RWPE1 (cell line): ENCODE data around the gene DACH1.

Source experiments
- CTCF ChIA-PET: fragments of 350-600 bp; sonication (Branson Sonifier 250); formaldehyde crosslinking; extraction: SDS; loops from one replicate; lab custom pipeline; 2021; lab: Yijun Ruan, JAX
- POLR2A ChIA-PET: fragments of 400-600 bp; formaldehyde crosslinking; extraction: SDS; loops from one replicate; lab custom pipeline; 2020; ENCODE audit warnings: antibody characterized with exemption; ENCODE audit not compliant: low non-redundant PET; lab: Yijun Ruan, JAX
- DNase-seq: peaks from one replicate; pipeline ENCODE4 v3.0.0; 2012; ENCODE audit warnings: low spot score
- H3K27ac ChIP-seq: fragments of 450-650 bp; 2 replicates; pipeline ENCODE4 v1.5.1; 2017
- CTCF ChIP-seq: fragments of 450-650 bp; conservative IDR thresholded peaks from 2 replicates; pipeline ENCODE4 v1.5.1; 2017; ENCODE audit warnings: low read depth, mild to moderate bottlenecking

The DACH1 gene

GRCh38 chr13:71395053-71395452 is 472.0 kb downstream of the DACH1 start:
- no peak for DNase-seq
- POLR2A ChIA-PET, result no interaction called here
- CTCF ChIA-PET, result no interaction called here
- no peak overlapping the region for H3K27ac ChIP-seq
- no peak for TF ChIP-seq CTCF

- no peak overlapping the region for H3K27ac ChIP-seq
- no peak for DNase-seq
- no peak for TF ChIP-seq CTCF
- POLR2A ChIA-PET, result no interaction called here
- CTCF ChIA-PET, result no interaction called here
Measured at GRCh38 chr13:71394176-71394575, 472.8 kb downstream of the DACH1 start.
